ENCODE results near the gene NVL. TPM values are rescaled to one million over a fixed set of nuclear protein-coding genes. Genes with fewer than 3 reads are reported as not detected.

NVL gene
- polyA plus RNA-seq, 4 donors: 33.6 to 44.7 (median 42.1) TPM

- no peak for DNase-seq (ENCODE audit: low read depth in 4 of 4, low spot score in 3 of 4)
Observed at GRCh38 chr1:224201853-224202252, 128.1 kb downstream of the NVL start.

- no peak for DNase-seq (ENCODE audit: low read depth in 4 of 4, low spot score in 3 of 4)
Observed at GRCh38 chr1:224201383-224201782, 128.6 kb downstream of the NVL start.

- DNase-seq (ENCODE audit: low read depth in 4 of 4, low spot score in 3 of 4): no peak
Observed at GRCh38 chr1:224199679-224200078, 130.3 kb downstream of the NVL start.

- DNase-seq (ENCODE audit: low read depth in 4 of 4, low spot score in 3 of 4): no peak
Observed at GRCh38 chr1:224198572-224198971, 131.4 kb downstream of the NVL start.

GRCh38 chr1:224196813-224197600 is 133.0 kb downstream of the NVL start:
- no peak for DNase-seq (ENCODE audit: low read depth in 4 of 4, low spot score in 3 of 4)

GRCh38 chr1:224193319-224193966 is 136.5 kb downstream of the NVL start:
- DNase-seq (ENCODE audit: low read depth in 4 of 4, low spot score in 3 of 4): no peak

GRCh38 chr1:224192082-224192788 is 137.7 kb downstream of the NVL start:
- no peak for DNase-seq (ENCODE audit: low read depth in 4 of 4, low spot score in 3 of 4)

- no peak for DNase-seq (ENCODE audit: low read depth in 4 of 4, low spot score in 3 of 4)
Observed at GRCh38 chr1:224189561-224189960, 140.4 kb downstream of the NVL start.

- no peak for DNase-seq (ENCODE audit: low read depth in 4 of 4, low spot score in 3 of 4)
Observed at GRCh38 chr1:224188286-224188685, 141.7 kb downstream of the NVL start.

GRCh38 chr1:224185208-224185607 is 144.8 kb downstream of the NVL start:
- DNase-seq (ENCODE audit: low read depth in 4 of 4, low spot score in 3 of 4): no peak

GRCh38 chr1:224183591-224184312 is 146.2 kb downstream of the NVL start:
- DNase-seq (ENCODE audit: low read depth in 4 of 4, low spot score in 3 of 4): peak in 1 of 4 donors; percentile 42

GRCh38 chr1:224182866-224183590 is 146.9 kb downstream of the NVL start, which contains the start of gene DEGS1:
DEGS1 (plus strand) TSS chr1:224183240; CDS start chr1:224183337, 97 bp downstream.
- peak; percentile 59 to 73 (median 65) for DNase-seq (ENCODE audit: low read depth in 4 of 4, low spot score in 3 of 4)

- DNase-seq (ENCODE audit: low read depth in 4 of 4, low spot score in 3 of 4): no peak
Observed at GRCh38 chr1:224182057-224182865, 147.7 kb downstream of the NVL start.

GRCh38 chr1:224181453-224181810 is 148.5 kb downstream of the NVL start:
- no peak for DNase-seq (ENCODE audit: low read depth in 4 of 4, low spot score in 3 of 4)

- DNase-seq (ENCODE audit: low read depth in 4 of 4, low spot score in 3 of 4): no peak
Observed at GRCh38 chr1:224180783-224181452, 149.1 kb downstream of the NVL start.

- DNase-seq (ENCODE audit: low read depth in 4 of 4, low spot score in 3 of 4): no peak
Observed at GRCh38 chr1:224178894-224179293, 151.1 kb downstream of the NVL start.

GRCh38 chr1:224177356-224177999 is 152.5 kb downstream of the NVL start:
- DNase-seq (ENCODE audit: low read depth in 4 of 4, low spot score in 3 of 4): no peak
